ENCODE results near the gene STK17A.
A peak's percentile ranks its signal among the peaks of the same experiment; 100 is the strongest.
"Not testable (repeated sequence)": the region's sequence is repeated elsewhere in the genome, so short reads cannot be mapped to it uniquely, and the experiment has no call there.

STK17A gene

GRCh38 chr7:43569424-43569823, 13.5 kb upstream of the STK17A start:
- no peak for DNase-seq

GRCh38 chr7:43570688-43571365, 12.1 kb upstream of the STK17A start:
- no peak for DNase-seq

DNA sequence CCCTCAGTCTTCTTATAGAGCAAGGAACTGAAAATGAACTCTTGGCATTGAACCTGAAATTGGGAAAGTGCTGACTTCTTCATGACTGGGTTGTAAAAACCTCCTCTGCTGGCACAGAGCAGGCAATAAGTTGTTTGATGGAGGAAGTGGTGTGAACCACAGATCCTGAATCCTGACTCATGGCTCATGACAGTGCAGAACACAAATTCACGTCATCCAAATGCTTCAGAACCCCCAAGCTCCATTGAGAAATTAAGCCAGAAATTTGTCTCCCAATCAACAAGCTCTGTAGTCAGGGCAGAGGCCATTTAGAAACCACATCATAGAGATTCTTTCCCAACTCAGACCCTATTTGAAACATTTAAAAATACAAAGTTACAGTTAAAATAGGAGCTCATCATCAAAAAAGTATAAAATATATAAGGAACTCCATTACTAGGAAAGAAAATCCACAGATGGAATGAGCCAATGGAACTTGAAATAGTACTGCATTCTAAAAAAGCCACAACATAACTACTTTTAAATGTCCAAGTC, 10.3 kb upstream of the STK17A start:
- no peak for DNase-seq

DNA sequence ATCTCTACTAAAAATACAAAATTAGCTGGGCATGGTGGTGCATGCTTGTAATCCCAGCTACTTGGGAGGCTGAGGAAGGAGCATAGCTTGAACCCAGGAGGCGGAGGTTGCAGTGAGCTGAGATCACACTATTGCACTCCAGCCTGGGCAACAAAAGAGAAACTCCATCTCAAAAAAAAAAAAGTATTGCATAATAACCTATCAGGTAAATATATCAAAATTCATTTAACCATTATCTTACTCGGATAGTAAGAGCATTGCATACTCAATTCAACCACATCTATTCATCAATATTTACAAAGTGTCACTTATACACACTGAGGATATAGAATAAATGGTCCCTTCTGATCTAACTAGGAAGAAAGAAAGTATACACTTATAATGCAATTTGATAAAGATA, 9.1 kb upstream of the STK17A start:
- not testable (repeated sequence) for DNase-seq

DNA sequence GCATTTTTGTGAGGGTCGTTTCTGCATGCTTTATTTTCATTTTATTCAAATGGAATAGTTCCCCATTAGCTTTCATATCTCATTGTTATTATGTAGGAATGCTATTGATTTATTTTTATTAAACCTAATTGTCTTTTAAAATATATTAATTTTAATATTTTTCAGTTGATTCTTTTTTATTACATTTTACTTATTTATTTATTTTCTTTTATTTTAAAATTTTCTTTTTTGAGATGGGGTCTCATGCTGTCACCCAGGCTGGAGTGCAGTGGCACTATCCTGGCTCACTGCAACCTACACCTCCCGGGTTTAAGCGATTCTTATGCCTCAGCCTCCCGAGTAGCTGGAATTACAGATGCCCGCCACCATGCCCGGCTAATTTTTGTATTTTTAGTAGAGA, 7.4 kb upstream of the STK17A start:
- DNase-seq = no peak

DNA sequence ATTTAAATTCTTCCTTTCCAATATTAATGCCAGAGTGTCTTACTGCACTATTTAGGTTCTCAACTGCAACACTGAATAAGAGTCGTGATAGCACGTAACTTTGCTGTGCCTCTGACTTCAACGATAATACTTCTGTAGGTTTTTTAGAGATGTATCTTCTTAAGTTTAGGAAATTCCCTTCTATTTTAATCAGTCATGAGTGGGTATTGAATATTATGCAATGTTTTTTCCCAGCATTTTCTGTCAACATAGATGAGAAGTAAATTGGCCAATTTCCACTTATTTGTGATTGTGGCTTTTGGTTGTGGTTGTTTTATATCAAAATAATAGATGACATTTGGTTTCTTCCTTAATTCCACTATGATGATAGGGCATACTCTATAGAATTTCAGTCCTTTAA, 6.7 kb upstream of the STK17A start:
- DNase-seq = no peak

- no peak for DNase-seq
These were observed 5.4 kb upstream of the STK17A start for GRCh38 chr7:43577485-43577951.

DNA sequence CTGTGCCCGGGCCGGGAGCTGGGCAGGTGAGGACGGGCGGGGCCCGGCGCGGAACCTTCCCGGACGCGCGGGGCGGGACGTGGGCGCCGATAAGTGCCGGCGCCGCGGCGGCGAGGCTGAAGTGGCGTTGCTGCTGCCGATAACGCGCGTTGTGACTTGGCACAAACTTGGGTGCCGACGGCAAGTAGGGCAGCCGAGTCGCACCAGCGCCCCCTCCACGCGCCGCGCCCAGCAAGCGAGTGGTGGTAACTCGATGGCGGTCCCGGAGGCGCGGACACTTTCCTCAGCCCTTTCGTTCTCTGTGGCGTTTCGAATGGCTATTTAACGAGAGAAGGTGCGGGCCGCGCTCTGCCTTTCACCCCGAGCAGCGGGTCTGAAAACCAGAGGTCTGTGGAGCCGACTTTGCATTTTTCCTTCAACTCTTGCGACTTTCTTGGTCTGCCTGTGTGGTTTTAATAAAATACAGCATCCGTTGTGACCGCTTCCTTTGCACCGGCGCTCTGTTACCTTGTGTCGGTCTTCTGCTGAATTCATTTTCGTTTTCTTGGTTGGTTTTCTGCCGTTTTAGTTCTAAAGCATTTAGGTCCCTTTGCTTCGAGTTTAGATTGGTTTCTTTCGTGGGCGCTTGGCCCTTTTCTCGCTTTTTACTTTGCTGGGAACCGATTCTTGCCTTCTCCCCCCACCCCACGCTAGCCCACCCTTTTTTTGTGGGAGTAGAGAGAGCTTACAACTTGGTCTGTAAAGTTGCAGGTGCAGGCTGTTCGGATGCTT, 701 bp downstream of the STK17A start:
- peak; percentile 49 to 59 for DNase-seq

- peak in 1 of 2 experiments; percentile 17 for DNase-seq
These were observed 1.3 kb downstream of the STK17A start for GRCh38 chr7:43584195-43584586.

DNA sequence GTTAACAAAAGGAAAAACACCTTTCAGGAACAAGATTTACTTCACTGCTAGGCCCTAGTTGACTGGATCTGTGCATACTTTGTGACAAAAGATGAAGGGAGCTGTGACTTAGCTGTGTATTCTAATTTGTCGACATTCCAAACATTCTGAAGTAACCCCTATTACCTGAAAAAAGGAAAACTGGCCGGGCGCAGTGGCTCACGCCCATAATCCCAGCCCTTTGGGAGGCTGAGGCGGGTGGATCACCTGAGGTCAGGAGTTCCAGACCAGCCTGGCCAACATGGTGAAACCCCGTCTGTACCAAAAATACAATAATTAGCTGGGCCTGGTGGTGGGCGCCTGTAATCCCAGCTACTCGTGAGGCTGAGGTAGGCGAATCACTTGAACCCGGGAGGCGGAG, 1.8 kb downstream of the STK17A start:
- DNase-seq = not testable (repeated sequence)

- no peak for DNase-seq
These were observed 2.7 kb downstream of the STK17A start for GRCh38 chr7:43585562-43585961.

DNA sequence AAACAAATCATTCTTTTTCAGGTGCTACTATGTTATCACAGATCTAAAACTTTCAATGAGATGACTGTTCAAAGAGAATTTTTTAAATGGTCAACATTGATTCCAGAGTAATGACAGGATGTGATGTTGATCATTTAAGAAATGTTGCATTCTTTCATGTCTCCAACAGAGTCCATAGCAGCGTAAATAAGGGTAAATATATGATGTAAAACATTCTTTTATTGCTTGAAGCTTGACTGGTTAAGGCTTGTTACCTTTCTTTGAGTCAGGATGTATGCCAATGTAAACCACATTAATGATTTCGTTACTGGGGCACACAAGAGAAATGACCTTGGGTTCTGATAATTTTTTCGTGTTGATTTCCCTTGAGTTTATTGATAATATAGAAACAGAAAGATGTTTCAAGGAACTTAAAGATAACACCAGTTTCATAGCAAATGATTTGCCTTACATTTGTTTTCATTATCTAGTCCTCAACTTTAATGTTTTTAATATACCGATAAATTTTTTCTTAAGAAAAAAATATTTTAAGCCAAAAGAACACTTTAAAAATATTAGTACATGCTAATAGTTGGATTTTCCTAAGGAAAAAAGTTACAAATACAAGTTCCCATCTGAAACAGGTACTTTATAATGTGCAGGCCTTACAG, 3.5 kb downstream of the STK17A start:
- DNase-seq = no peak

GRCh38 chr7:43588477-43589132, 5.7 kb downstream of the STK17A start:
- no peak for DNase-seq

GRCh38 chr7:43589133-43589478, 6.2 kb downstream of the STK17A start:
- DNase-seq = no peak

DNA sequence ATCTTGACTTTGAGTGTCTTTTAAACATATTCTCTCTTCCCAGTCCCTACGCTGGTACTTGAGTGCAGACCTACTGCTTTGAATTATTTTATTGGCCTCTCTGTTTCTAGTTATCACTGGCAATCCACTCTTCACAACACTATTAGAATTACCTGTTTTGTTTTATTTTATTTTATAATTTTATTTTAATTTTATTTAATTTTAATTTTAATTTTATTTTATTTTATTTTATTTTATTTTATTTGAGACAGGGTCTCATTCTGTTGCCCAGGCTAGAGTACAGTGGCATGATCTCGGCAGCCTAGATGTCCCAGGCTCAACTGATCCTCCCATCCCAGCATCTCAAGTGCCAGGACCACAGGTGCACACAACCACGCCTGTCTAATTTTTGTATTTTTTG, 6.8 kb downstream of the STK17A start:
- DNase-seq = no peak

- no peak for DNase-seq
These were observed 8.1 kb downstream of the STK17A start for GRCh38 chr7:43590862-43591557.

DNA sequence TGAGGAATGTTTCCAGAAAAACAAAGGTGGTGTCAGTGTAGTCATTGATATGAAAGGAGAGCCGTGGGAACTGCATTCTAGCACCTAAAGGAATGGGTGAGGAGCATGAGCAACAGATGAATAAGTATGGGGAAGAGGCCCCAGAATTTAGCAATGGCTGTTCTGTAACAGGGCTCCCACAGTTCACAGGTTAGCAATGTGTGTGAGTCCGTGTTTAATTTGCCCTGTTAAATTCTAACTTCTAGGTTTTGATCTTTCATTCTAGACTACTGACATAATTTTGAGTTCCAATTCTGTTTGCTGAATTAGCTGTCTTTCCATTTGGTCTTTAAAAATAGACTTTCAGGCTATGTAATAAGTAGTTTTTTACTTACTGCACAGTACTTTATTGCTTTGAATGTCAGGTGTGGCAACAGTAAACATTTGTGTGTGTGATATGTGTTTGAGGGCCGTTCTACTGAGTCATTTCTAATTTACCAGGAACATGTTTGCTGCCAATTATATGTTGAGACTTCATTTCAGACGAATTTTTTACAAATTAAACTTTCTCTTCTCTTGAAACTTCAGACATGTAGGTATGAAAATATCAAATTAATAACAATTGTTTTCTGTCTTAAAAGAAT, 8.8 kb downstream of the STK17A start:
- no peak for DNase-seq

GRCh38 chr7:43592326-43592725, 9.4 kb downstream of the STK17A start:
- DNase-seq = no peak

DNA sequence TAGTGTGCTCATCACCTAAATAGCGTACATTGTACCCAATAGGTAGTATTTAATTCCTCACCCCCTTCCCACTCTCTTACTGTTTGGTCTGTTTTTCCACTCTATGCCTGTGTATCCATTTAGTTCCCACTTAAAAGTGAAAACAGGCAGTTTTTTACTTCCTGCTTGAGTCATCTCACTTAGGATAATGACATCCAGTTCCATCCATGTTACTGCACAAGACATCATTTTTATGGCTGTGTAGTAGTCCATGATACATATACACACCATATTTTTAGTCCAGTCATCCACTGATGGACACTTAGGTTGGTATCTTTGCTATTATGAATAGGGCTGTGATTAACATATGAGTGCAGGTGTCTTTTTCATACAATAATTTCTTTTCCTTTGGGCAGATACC, 10.1 kb downstream of the STK17A start:
- no peak for DNase-seq

DNA sequence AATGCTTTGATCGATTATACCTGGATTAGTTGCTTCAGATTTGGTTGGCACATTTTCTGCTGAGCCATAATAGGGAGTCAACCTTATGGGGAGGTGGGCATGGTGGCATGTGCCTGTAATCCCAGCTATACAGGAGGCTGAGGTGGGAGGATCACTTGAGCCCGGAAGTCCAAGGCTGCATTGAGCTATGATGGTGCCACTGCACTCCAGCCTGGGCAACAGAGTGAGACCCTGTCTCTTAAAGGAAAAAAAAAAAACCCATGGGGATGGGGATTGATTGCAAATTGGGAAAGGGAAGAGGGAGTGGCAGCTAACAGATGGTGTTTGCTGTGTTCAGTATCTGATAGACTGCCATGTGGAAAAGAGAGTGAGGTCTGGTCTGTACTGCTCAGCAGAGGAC, 11.1 kb downstream of the STK17A start:
- DNase-seq = no peak

GRCh38 chr7:43596426-43596825, 13.5 kb downstream of the STK17A start:
- not testable (repeated sequence) for DNase-seq

DNA sequence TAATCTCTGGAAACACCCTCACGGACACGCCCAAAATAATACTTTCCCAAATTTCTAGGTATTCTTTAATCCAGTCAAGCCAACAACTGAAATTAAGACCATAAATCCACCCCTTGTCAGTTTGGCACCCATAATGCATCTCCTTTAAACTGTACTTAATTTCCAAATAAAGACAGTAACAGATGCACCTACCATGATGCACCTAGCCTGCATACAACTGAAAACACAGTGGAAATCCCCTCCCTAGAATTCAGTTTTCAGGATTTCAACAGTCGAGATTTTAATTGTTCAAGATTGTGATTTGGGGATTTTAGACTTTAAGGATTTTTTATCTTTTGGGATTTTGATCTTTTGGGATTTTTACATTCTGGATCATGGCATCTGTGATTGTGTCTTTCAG, 17.1 kb downstream of the STK17A start:
- no peak for DNase-seq
